Neutrophil (primary cell): ENCODE data around the gene THRA.

Source experiments
- H3K27ac ChIP-seq: fragments of 200-600 bp; sonication (generic); 2 replicates; pipeline ENCODE4 v1.5.1; 2016; ENCODE audit warnings: mild to moderate bottlenecking, moderate library complexity
- H3K27me3 ChIP-seq: fragments of 200-600 bp; sonication (generic); 2 replicates; pipeline ENCODE4 v1.6.0; 2016; ENCODE audit warnings: mild to moderate bottlenecking
- H3K36me3 ChIP-seq: fragments of 200-600 bp; sonication (generic); 2 replicates; pipeline ENCODE4 v1.5.1; 2017
- H3K4me1 ChIP-seq, 2 experiments: fragments of 200-600 bp in 1 of 2; sonication (generic) in 1 of 2; 1 replicate in 1 of 2; 2 replicates in 1 of 2; pipeline versions ENCODE4 v1.5.1 to v1.6.1; 2013 to 2016; ENCODE audit warnings: low read depth in 1 of 2, low read length in 1 of 2, mild to moderate bottlenecking in 1 of 2, moderate library complexity in 1 of 2; ENCODE audit not compliant: control insufficient read depth in 1 of 2, insufficient read depth in 1 of 2
- H3K4me3 ChIP-seq, 2 experiments: fragments of 200-600 bp in 1 of 2; sonication (generic) in 1 of 2; 1 replicate in 1 of 2; 2 replicates in 1 of 2; pipeline ENCODE4 v1.5.1; 2013 to 2016; ENCODE audit warnings: low read depth in 1 of 2, low read length in 1 of 2, mild to moderate bottlenecking in 1 of 2, moderate library complexity in 1 of 2
- H3K9me3 ChIP-seq: fragments of 200-600 bp; sonication (generic); 2 replicates; pipeline ENCODE4 v1.5.1; 2016
- TF ChIP-seq, protein P1 (sequence below): fragments of 200-600 bp; sonication (generic); IDR thresholded peaks from 2 replicates; pipeline ENCODE4 v1.5.1; 2016; ENCODE audit warnings: antibody characterized with exemption

The THRA gene

GRCh38 chr17:40017422-40018080 lies 45.2 kb upstream of the THRA start:
- TF ChIP-seq, protein P1, sequence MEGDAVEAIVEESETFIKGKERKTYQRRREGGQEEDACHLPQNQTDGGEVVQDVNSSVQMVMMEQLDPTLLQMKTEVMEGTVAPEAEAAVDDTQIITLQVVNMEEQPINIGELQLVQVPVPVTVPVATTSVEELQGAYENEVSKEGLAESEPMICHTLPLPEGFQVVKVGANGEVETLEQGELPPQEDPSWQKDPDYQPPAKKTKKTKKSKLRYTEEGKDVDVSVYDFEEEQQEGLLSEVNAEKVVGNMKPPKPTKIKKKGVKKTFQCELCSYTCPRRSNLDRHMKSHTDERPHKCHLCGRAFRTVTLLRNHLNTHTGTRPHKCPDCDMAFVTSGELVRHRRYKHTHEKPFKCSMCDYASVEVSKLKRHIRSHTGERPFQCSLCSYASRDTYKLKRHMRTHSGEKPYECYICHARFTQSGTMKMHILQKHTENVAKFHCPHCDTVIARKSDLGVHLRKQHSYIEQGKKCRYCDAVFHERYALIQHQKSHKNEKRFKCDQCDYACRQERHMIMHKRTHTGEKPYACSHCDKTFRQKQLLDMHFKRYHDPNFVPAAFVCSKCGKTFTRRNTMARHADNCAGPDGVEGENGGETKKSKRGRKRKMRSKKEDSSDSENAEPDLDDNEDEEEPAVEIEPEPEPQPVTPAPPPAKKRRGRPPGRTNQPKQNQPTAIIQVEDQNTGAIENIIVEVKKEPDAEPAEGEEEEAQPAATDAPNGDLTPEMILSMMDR = no peak
- Histone ChIP-seq H3K36me3 (peaks cover 8% of the 10 kb centered on the region), H3K9me3 (no peaks in the 10 kb centered on the region), H3K4me1 (peaks cover 76 to 78% of the 10 kb centered on the region in 2 experiments), H3K4me3 (no peak overlapping the region), H3K27me3 (peaks cover 8% of the 10 kb centered on the region), H3K27ac (no peak overlapping the region)

- Histone ChIP-seq H3K4me1 (peaks cover 76 to 78% of the 10 kb centered on the region in 2 experiments), H3K4me3 (peak overlapping the region in 1 of 2 experiments; percentile 31), H3K36me3 (peaks cover 17% of the 10 kb centered on the region), H3K9me3 (no peaks in the 10 kb centered on the region), H3K27ac (peak overlapping the region; percentile 46), H3K27me3 (no peaks in the 10 kb centered on the region)
- TF ChIP-seq, protein P1 = no peak
Observed at GRCh38 chr17:40018211-40019121, 44.3 kb upstream of the THRA start.

- TF ChIP-seq, protein P1 = no peak
- H3K27ac ChIP-seq = peak overlapping the region; percentile 46
- no peaks in the 10 kb centered on the region for H3K27me3 ChIP-seq
- peaks cover 26% of the 10 kb centered on the region for H3K36me3 ChIP-seq
- peaks cover 67 to 70% of the 10 kb centered on the region in 2 experiments for H3K4me1 ChIP-seq
- H3K9me3 ChIP-seq = no peaks in the 10 kb centered on the region
- peak overlapping the region in 1 of 2 experiments; percentile 31 for H3K4me3 ChIP-seq
Observed at GRCh38 chr17:40019140-40019991, 43.4 kb upstream of the THRA start.

DNA sequence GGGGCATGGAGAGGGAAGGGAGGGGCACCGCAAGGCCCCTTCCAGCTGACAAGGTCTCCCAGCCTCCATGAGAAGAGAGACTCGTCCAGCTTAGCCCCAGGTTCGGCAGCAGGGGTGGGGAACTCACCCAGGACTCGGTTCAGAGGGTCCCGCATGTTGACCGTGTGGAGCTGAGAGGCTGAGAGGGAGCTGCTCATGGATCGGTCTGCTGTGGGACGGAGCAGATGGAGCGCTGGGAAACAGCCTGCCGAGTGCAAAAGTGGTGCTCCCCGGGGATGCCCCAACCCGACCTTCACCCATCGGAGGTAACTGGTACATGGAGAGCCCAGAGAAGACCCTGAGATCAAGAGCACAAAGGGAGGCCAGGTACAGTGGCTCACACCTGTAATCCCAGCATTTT lies 42.6 kb upstream of the THRA start:
- TF ChIP-seq, protein P1 = no peak
- H3K27ac ChIP-seq = no peak overlapping the region
- H3K4me1 ChIP-seq = peaks cover 63 to 64% of the 10 kb centered on the region in 2 experiments
- peaks cover 26% of the 10 kb centered on the region for H3K36me3 ChIP-seq
- H3K9me3 ChIP-seq = no peaks in the 10 kb centered on the region
- H3K4me3 ChIP-seq = no peak overlapping the region
- H3K27me3 ChIP-seq = no peaks in the 10 kb centered on the region

DNA sequence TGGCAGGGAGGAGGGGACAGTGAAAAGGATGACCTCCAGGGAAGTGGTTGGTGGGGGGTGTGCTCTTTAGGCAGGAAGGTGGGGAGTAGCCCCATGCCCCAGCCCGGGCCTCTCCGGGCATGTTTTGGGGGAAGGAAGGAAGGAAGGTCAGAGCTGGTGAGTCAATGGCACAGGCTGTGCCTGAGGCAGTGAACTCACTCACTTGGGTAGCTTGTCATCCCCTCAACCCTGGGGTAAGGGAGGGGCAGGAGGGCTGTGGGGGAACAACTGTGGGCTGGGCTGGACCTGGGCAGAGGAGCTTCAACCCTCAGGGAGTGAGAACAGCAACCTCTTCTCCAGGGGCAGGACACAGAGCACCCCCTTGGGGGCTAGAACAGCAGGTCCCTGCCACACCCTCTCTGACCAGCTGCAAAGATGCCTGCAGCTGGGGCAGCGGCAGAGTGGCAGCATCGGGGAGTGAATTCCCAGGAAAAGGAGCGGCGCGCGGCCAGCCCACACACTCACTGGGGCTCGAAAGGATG lies 41.3 kb upstream of the THRA start:
- peak overlapping the region; percentile 18 for H3K27ac ChIP-seq
- TF ChIP-seq, protein P1 = no peak
- H3K4me3 ChIP-seq = no peak overlapping the region
- H3K36me3 ChIP-seq = peaks cover 33% of the 10 kb centered on the region
- H3K9me3 ChIP-seq = no peaks in the 10 kb centered on the region
- H3K4me1 ChIP-seq = peaks cover 51 to 54% of the 10 kb centered on the region in 2 experiments
- no peaks in the 10 kb centered on the region for H3K27me3 ChIP-seq
